HCT116 (cell line): ENCODE measurements around the gene AOPEP. TPM values are rescaled to one million over a fixed set of nuclear protein-coding genes. Genes with fewer than 3 reads are reported as not detected.

Source experiments
- ATAC-seq: fragments of 200-7000 bp; cut with Tn5 transposase; 2 replicates; pipeline ENCODE4 v1.9.1; 2020; ENCODE audit warnings: mild to moderate bottlenecking, moderate library complexity
- BruUV-seq: library from RNA; stranded (reverse); fragments of 400-500 nt; replicated peaks from 2 replicates; lab custom pipeline; 2021; lab: Mats Ljungman, UMichigan
- CTCF ChIA-PET: fragments of 300-600 bp; sonication (Branson Sonifier 250); formaldehyde crosslinking; loops from one replicate; lab custom pipeline; 2021; ENCODE audit warnings: antibody characterized with exemption; lab: Charles Lee
- POLR2A ChIA-PET: fragments of 300-600, 350-600 bp; sonication (Branson Sonifier 250); formaldehyde crosslinking; loops from one replicate; lab custom pipeline; 2021; ENCODE audit warnings: antibody characterized with exemption; lab: Charles Lee
- RAD21 ChIA-PET, 2 experiments: fragments of 300-600 bp; sonication (Branson Sonifier 250); formaldehyde crosslinking; loops; one replicate each; lab custom pipeline; 2023; ENCODE audit warnings: low total read pairs in 2 of 2; ENCODE audit not compliant: uncharacterized antibody in 2 of 2, unreplicated experiment in 2 of 2, low non-redundant PET in 1 of 2; lab: Charles Lee
- DNase-seq: peaks from one replicate; pipeline ENCODE4 v3.0.0-alpha.2; 2010; ENCODE audit warnings: low read depth, low spot score
- H2AFZ ChIP-seq: fragments of 200-600 bp; shearing (Covaris generic), sonication (generic); 2 replicates; pipeline ENCODE4 v1.6.1; 2017; ENCODE audit warnings: low read depth, mixed run types, mixed read lengths, antibody characterized with exemption, low read length; ENCODE audit not compliant: poor library complexity, severe bottlenecking
- H3K27ac ChIP-seq: 2 replicates; pipeline ENCODE4 v1.5.1; 2012; ENCODE audit warnings: low read depth, low read length
- H3K27me3 ChIP-seq: fragments of 200-600 bp; sonication (generic); 2 replicates; pipeline ENCODE4 v1.6.1; 2016; ENCODE audit warnings: mixed run types, low read length, mixed read lengths; ENCODE audit not compliant: insufficient read depth
- H3K36me3 ChIP-seq, 2 experiments: fragments of 200-500 bp in 1 of 2; fragments of 200-600 bp in 1 of 2; sonication (Bioruptor generic) in 1 of 2; sonication (generic) in 1 of 2; 2 replicates each; pipeline versions ENCODE4 v1.5.1 to v1.6.1; 2014 to 2016; ENCODE audit warnings: low read length in 2 of 2, inconsistent platforms in 1 of 2, mixed read lengths in 1 of 2, mixed run types in 1 of 2; ENCODE audit not compliant: insufficient read depth in 2 of 2, control insufficient read depth in 1 of 2
- H3K4me1 ChIP-seq, 2 experiments: fragments of 200-600 bp in 1 of 2; sonication (generic) in 1 of 2; 2 replicates each; pipeline versions ENCODE4 v1.5.1 to v1.6.1; 2012 to 2017; ENCODE audit warnings: low read length in 2 of 2, inconsistent platforms in 1 of 2, mild to moderate bottlenecking in 1 of 2, mixed read lengths in 1 of 2, mixed run types in 1 of 2, moderate library complexity in 1 of 2; ENCODE audit not compliant: insufficient read depth in 2 of 2, control insufficient read depth in 1 of 2
- H3K4me2 ChIP-seq: fragments of 200-600 bp; sonication (generic); 2 replicates; pipeline ENCODE4 v1.6.1; 2017; ENCODE audit warnings: mixed run types, low read length, mixed read lengths
- H3K4me3 ChIP-seq, 2 experiments: fragments of 200-600 bp in 1 of 2; sonication (generic) in 1 of 2; replicated peaks in 1 of 2; 2 replicates each; pipeline ENCODE4 v1.5.1; 2011 to 2016; ENCODE audit warnings: low read length in 2 of 2, control low read depth in 1 of 2, low read depth in 1 of 2, mild to moderate bottlenecking in 1 of 2, mixed read lengths in 1 of 2, mixed run types in 1 of 2
- H3K79me2 ChIP-seq: fragments of 200-600 bp; sonication (generic); 2 replicates; pipeline ENCODE4 v1.6.1; 2017; ENCODE audit warnings: mild to moderate bottlenecking, mixed run types, low read length, moderate library complexity, mixed read lengths; ENCODE audit not compliant: insufficient read depth
- H3K9ac ChIP-seq: fragments of 200-600 bp; sonication (generic); 2 replicates; pipeline ENCODE4 v1.6.1; 2016; ENCODE audit warnings: low read length, mixed read lengths
- H3K9me2 ChIP-seq: fragments of 200-600 bp; sonication (generic), shearing (Covaris generic); 2 replicates; pipeline ENCODE4 v1.6.1; 2017; ENCODE audit warnings: mixed run types, mild to moderate bottlenecking, moderate library complexity; ENCODE audit not compliant: insufficient read depth
- H3K9me3 ChIP-seq, 2 experiments: fragments of 200-500 bp in 1 of 2; fragments of 200-600 bp in 1 of 2; sonication (Bioruptor generic) in 1 of 2; sonication (generic) in 1 of 2; 2 replicates each; pipeline ENCODE4 v1.6.1; 2014 to 2017; ENCODE audit warnings: low read length in 2 of 2, mixed read lengths in 2 of 2, inconsistent platforms in 1 of 2, low read depth in 1 of 2, mild to moderate bottlenecking in 1 of 2, mixed run types in 1 of 2, moderate library complexity in 1 of 2; ENCODE audit not compliant: control insufficient read depth in 1 of 2, insufficient read depth in 1 of 2
- H4K20me1 ChIP-seq: fragments of 200-600 bp; sonication (generic), shearing (Covaris generic); 2 replicates; pipeline ENCODE4 v1.6.1; 2017; ENCODE audit warnings: mixed run types, mild to moderate bottlenecking, moderate library complexity; ENCODE audit not compliant: insufficient read depth
- ATF3 ChIP-seq: IDR thresholded peaks from 2 replicates; pipeline ENCODE4 v1.6.1; 2012
- CBX3 ChIP-seq: IDR thresholded peaks from 2 replicates; pipeline ENCODE4 v1.6.1; 2012; ENCODE audit warnings: low read depth
- CEBPB ChIP-seq: IDR thresholded peaks from 2 replicates; pipeline ENCODE4 v1.6.1; 2012; ENCODE audit warnings: low read depth
- POLR2A ChIP-seq: IDR thresholded peaks from 2 replicates; pipeline ENCODE4 v1.7.0; 2011; ENCODE audit warnings: borderline replicate concordance; ENCODE audit not compliant: insufficient read depth, insufficient read length; ENCODE audit errors: extremely low read depth
- POLR2AphosphoS5 ChIP-seq: IDR thresholded peaks from 2 replicates; pipeline ENCODE4 v1.6.1; 2011; ENCODE audit warnings: mild to moderate bottlenecking, low read depth, low read length, moderate library complexity
- SP1 ChIP-seq: IDR thresholded peaks from 2 replicates; pipeline ENCODE4 v1.6.1; 2012; ENCODE audit warnings: low read depth
- ZBTB33 ChIP-seq: IDR thresholded peaks from 2 replicates; pipeline ENCODE4 v1.6.1; 2011; ENCODE audit warnings: mild to moderate bottlenecking, low read length, moderate library complexity; ENCODE audit not compliant: insufficient replicate concordance; ENCODE audit errors: extremely low read depth
- intact Hi-C: fragments of 100-400 bp; cut with micrococcal nuclease; formaldehyde crosslinking; loops from 2 replicates; pipeline ENCODE4 v1.10.0; 2022
- total RNA-seq: library from RNA; stranded (reverse); gene quantifications from one replicate; pipeline ENCODE4 v1.2.1, GENCODE V29; 2021; ENCODE audit not compliant: unreplicated experiment

Gene AOPEP
- total RNA-seq, 1 experiment from 2014 or later, result 15.1 TPM

- H3K4me3 ChIP-seq, result no peak overlapping the region
- no peak for TF ChIP-seq SP1
- H3K9ac ChIP-seq, result no peak overlapping the region
- RAD21 ChIA-PET, result no interaction called here
- no peaks in the 10 kb centered on the region for H3K79me2 ChIP-seq
- POLR2A ChIA-PET, result no interaction called here
- H3K27me3 ChIP-seq, result no peaks in the 10 kb centered on the region
- ATAC-seq (no peak), DNase-seq (no peak)
- peak overlapping the region; percentile 13; the same call in 1 of the 2 replicates for H3K27ac ChIP-seq
- CTCF ChIA-PET, result no interaction called here
- H4K20me1 ChIP-seq, result no peaks in the 10 kb centered on the region
- intact Hi-C loops, result no loop called here
- BruUV-seq, result no TSS peak
- no peaks in the 10 kb centered on the region for H3K9me2 ChIP-seq
- no peaks in the 10 kb centered on the region for H3K9me3 ChIP-seq
- H3K4me2 ChIP-seq, result no peak overlapping the region
- H3K4me1 ChIP-seq, result peaks cover 16 to 41% of the 10 kb centered on the region in 2 experiments
- H3K36me3 ChIP-seq, result peaks cover 0 to 7% of the 10 kb centered on the region in 2 experiments; a peak in 1 of 4 replicates
- no peak overlapping the region for H2AFZ ChIP-seq
These were observed 78.6 kb downstream of the AOPEP start for GRCh38 chr9:94805051-94805489.

- RAD21 ChIA-PET, result no interaction called here
These were observed 79.1 kb downstream of the AOPEP start for GRCh38 chr9:94805585-94805984.

More at GRCh38 chr9:94805585-94805984, 79.1 kb downstream of the AOPEP start:
- Histone ChIP-seq H3K4me2 (no peak overlapping the region), H2AFZ (no peak overlapping the region), H3K4me1 (peaks cover 15 to 37% of the 10 kb centered on the region in 2 experiments; a peak in 3 of 4 replicates), H3K27ac (0 out of 2 replicates have a peak overlapping the region, but pooled peaks have one; percentile 13), H3K36me3 (peaks cover 0 to 7% of the 10 kb centered on the region in 2 experiments; a peak in 1 of 4 replicates), H3K9ac (no peak overlapping the region), H3K4me3 (no peak overlapping the region), H3K27me3 (no peaks in the 10 kb centered on the region), H3K79me2 (no peaks in the 10 kb centered on the region), H4K20me1 (no peaks in the 10 kb centered on the region), H3K9me3 (no peaks in the 10 kb centered on the region), H3K9me2 (no peaks in the 10 kb centered on the region)
- ATAC-seq (peak; percentile 67), DNase-seq (peak; percentile 33)
- TF ChIP-seq CEBPB (peak; percentile 45; the same call in 1 of the 2 replicates), POLR2AphosphoS5 (no peak), POLR2A (no peak), ZBTB33 (no peak), CBX3 (no peak), ATF3 (no peak)
- BruUV-seq, result no TSS peak
- intact Hi-C loops, result no loop called here
- CTCF ChIA-PET, result no interaction called here
- POLR2A ChIA-PET, result no interaction called here
